GM12865 (cell line): ENCODE measurements around the gene HGFAC.
"Not testable (repeated sequence)": the region's sequence is repeated elsewhere in the genome, so short reads cannot be mapped to it uniquely, and the experiment has no call there.

Source experiments
- DNase-seq: peaks from one replicate; pipeline ENCODE4 v3.0.0; 2010; ENCODE audit warnings: low read depth
- H3K4me3 ChIP-seq: 2 replicates; pipeline ENCODE4 v1.5.1; 2011; ENCODE audit warnings: mild to moderate bottlenecking, low read depth, low read length, control low read depth
- CTCF ChIP-seq: IDR thresholded peaks from 2 replicates; pipeline ENCODE4 v1.5.1; 2011; ENCODE audit warnings: low read length, control low read depth, low read depth, inconsistent platforms; ENCODE audit not compliant: insufficient read depth; ENCODE audit errors: missing control alignments

Gene HGFAC

GRCh38 chr4:3452376-3452775 is 10.6 kb downstream of the HGFAC start:
- TF ChIP-seq CTCF: peak; percentile 17
- no peak overlapping the region for H3K4me3 ChIP-seq
- no peak for DNase-seq

GRCh38 chr4:3455596-3455995 is 13.8 kb downstream of the HGFAC start:
- not testable (repeated sequence) for H3K4me3 ChIP-seq, DNase-seq

- DNase-seq: no peak
- no peak overlapping the region for H3K4me3 ChIP-seq
- no peak for TF ChIP-seq CTCF
Measured at GRCh38 chr4:3458371-3458770, 16.6 kb downstream of the HGFAC start.

- H3K4me3 ChIP-seq, DNase-seq: not testable (repeated sequence)
Measured at GRCh38 chr4:3459156-3459555, 17.4 kb downstream of the HGFAC start.

GRCh38 chr4:3460926-3461325 is 19.2 kb downstream of the HGFAC start:
- H3K4me3 ChIP-seq: no peak overlapping the region
- no peak for TF ChIP-seq CTCF
- DNase-seq: no peak

- DNase-seq: no peak
- no peak overlapping the region for H3K4me3 ChIP-seq
- no peak for TF ChIP-seq CTCF
Measured at GRCh38 chr4:3461515-3462291, 19.9 kb downstream of the HGFAC start.

GRCh38 chr4:3462321-3462789 is 20.6 kb downstream of the HGFAC start:
- no peak overlapping the region for H3K4me3 ChIP-seq
- no peak for DNase-seq
- no peak for TF ChIP-seq CTCF

- no peak for DNase-seq
- TF ChIP-seq CTCF: no peak
- H3K4me3 ChIP-seq: no peak within 1 kb of the TSS
Measured at GRCh38 chr4:3462790-3463415, 21.1 kb downstream of the HGFAC start, which contains the start of gene DOK7. DOK7 (plus strand) TSS chr4:3463306; CDS start chr4:3463376, 70 bp downstream.
